GM12874 (cell line): Measurements from ENCODE around the gene C10orf62.

Experiments
- TF ChIP-seq, protein P1 (sequence below): IDR thresholded peaks from 2 replicates; pipeline ENCODE4 v1.5.1; 2011; ENCODE audit warnings: low read depth, mild to moderate bottlenecking, control low read depth, low read length, moderate library complexity; ENCODE audit not compliant: insufficient read depth

Gene C10orf62

DNA sequence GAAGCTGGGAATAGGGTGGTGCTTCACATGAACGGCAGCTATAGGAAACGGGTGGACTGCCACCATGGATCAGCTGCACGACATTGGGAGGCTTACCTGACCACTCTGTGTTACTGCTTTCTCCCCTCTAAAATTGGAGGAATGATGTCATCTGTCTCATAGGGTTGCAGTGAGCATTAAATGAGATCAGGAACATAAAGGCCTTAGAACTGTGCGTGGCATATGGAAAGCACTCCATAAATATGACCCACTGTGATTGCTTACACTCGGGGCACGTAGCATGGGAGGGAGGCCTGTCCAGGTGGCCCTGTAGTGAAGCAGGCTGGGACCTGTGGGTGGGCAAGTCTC, 9.7 kb downstream of the C10orf62 start:
- TF ChIP-seq, protein P1, sequence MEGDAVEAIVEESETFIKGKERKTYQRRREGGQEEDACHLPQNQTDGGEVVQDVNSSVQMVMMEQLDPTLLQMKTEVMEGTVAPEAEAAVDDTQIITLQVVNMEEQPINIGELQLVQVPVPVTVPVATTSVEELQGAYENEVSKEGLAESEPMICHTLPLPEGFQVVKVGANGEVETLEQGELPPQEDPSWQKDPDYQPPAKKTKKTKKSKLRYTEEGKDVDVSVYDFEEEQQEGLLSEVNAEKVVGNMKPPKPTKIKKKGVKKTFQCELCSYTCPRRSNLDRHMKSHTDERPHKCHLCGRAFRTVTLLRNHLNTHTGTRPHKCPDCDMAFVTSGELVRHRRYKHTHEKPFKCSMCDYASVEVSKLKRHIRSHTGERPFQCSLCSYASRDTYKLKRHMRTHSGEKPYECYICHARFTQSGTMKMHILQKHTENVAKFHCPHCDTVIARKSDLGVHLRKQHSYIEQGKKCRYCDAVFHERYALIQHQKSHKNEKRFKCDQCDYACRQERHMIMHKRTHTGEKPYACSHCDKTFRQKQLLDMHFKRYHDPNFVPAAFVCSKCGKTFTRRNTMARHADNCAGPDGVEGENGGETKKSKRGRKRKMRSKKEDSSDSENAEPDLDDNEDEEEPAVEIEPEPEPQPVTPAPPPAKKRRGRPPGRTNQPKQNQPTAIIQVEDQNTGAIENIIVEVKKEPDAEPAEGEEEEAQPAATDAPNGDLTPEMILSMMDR, result no peak

DNA sequence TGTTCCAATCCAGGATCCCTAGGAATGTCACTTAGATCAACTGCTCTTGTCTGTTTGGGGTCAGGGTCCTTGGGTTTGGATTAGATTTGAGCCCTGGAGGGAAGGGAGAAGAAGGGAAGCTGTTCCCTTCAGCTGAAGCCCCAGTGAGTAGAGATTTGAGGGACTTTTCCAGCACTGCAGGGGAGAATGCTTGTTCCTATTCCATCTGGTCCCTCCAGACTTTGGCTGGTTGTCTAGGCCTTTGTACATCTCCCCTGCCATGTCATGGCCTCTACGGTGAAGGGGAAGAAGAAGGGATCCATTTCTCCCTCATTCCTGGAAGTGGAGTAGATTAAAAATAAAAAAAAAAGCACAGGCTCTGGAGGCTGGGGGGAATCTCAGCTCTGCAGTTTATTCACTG, 11.1 kb downstream of the C10orf62 start:
- TF ChIP-seq, protein P1, result no peak

DNA sequence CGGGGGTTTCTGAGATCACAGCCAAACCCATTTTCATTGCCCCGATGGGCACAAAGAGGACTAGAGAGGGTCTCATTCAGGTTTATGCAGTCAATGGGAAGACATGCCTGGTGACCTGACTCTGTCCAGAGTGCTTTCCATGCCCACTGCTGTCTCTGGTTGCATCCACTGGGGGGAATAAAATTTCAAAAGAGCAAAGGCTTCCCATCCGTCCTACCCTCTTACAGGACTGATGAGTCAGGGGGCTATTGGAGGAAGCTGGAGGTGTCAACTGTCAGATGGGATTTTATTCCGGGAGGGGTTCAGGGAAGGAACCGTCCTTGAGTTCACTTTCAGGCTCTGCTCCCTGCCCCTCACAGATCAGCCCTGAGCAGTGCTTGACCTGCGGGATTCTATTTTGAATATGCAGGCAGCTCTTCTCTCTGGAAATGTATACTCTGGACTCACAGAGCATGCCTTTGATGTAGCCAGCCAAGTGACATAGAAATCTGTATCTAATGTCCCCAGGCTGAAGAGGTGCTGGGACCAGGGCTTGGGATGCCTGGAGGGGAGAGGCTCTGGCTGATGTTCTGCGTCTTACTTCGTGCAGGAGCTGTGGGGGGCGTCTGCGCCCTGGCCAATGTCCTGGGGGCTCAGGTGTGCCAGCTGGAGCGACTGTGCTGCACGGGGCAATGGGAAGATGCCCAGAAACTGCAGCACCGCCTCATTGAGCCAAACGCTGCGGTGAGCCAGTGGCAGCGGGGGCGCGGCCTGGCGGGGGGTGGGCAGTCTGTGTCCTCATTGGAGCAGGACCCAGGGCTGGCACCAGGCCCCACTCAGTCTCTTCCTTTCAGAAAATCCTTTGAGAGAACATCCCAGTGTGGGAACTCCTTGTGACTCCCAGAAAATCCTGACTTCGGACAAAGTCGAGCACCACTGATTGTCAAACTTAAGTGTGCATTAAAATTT, 12.0 kb downstream of the C10orf62 start:
- TF ChIP-seq, protein P1, result no peak

DNA sequence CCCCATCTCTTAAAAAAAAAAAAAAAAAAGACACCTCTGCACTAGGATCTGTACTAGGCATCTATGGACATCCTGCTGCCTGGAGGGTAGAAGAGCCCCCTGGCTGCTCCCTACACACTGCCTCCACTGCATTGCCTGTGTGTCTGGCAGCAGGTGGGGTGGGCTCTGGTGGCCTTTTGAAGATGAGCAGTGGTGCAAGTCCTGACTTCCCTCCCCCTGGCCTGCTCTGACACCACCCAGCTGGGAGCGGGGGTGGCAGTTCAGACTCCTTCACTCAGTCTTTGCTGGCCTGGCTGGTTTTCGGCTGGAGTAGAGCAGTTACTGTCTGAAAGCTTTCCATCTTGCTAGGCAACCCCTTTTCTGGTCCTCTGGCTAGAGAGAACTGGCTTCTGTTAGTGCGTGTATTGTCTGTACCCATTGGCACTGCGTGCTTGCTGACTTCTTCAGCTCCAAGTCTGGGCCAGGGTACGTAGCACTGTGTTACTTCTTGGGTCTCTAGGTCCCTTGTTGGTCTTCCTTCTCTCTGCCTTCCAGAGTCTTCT, 17.6 kb downstream of the C10orf62 start:
- TF ChIP-seq, protein P1, result no peak

DNA sequence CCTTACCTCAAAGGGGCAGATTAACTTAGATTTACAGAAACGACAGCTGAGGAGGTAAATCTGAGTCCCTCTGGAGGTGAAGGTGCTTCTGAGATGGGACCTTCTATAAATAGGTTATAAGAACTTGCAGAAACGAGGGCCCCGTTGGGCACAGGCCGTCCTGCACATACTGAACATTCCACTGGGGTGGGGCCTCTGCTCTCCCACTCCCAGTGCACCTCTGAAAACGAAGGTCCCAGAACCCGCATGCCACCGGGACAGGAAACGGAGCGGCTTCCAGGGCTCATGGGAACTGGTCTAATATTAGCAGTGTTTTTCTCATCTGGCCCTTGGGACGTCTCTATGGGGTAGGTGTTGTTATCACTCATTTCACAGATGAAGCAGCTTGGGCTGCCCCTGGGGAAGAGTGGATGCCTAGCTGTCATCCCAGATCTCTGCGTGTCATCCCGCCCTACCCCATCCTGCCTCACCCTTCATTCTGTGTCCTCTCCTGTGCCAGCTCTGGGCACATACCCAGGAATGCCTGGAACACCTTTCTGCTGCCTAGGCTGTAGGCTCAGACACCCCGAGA, 19.6 kb downstream of the C10orf62 start:
- TF ChIP-seq, protein P1, result no peak

DNA sequence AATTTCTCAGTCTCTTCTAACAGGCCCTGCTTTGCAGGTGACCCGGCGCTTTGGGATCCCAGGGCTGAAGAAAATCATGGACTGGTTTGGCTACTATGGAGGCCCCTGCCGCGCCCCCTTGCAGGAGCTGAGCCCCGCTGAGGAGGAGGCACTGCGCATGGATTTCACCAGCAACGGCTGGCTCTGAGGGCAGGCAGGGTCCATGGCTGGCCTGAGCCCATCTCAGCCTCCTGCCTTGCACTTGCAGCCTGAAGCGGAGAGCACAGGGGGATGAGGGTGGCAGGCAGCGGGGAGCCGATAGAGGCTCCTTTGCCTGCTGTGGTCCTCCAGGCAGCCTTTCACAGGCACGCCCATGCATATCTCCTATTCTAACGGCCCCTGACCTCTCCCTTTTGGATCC, 22.0 kb downstream of the C10orf62 start:
- TF ChIP-seq, protein P1, result no peak

DNA sequence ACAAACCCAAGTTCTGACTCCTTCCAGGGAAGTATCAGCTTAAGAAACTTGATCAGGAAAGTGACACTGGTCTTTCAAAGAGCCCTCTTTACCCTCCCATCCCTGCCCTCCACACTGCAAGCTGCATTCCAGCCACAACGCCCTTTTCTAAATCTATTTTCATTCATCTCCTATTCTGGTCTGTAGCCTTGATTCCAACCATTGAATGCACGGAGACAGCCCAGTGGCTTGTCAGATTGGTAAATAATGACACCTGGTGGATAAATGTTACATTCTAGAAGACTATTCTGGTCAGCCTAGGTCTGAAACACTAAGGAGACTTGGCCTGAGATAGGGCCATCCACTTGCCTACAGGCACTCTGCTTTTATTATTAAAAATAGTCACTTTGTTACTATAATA, 22.9 kb downstream of the C10orf62 start:
- TF ChIP-seq, protein P1, result no peak
